Endodermal cell (in vitro differentiated cells): Measurements from ENCODE around the gene GP9. TPM values are rescaled to one million over a fixed set of nuclear protein-coding genes. Genes with fewer than 3 reads are reported as not detected.

Experiments
- DNase-seq: peaks from one replicate; pipeline ENCODE4 v3.0.0-alpha.2; 2017
- H3K27ac ChIP-seq: 2 replicates; pipeline ENCODE4 v1.5.1; 2013; ENCODE audit warnings: mild to moderate bottlenecking, low read depth, low read length, moderate library complexity
- H3K27me3 ChIP-seq: 2 replicates; pipeline ENCODE4 v1.6.1; 2013; ENCODE audit warnings: mild to moderate bottlenecking, low read length, moderate library complexity; ENCODE audit not compliant: insufficient read depth, control insufficient read depth, poor library complexity, severe bottlenecking
- H3K36me3 ChIP-seq: 2 replicates; pipeline ENCODE4 v1.7.0; 2013; ENCODE audit warnings: mild to moderate bottlenecking, low read length, moderate library complexity; ENCODE audit not compliant: control insufficient read depth, insufficient read depth
- H3K4me1 ChIP-seq: one replicate; pipeline ENCODE4 v1.7.0; 2013; ENCODE audit warnings: low read length; ENCODE audit not compliant: control insufficient read depth, insufficient read depth
- H3K4me3 ChIP-seq: 2 replicates; pipeline ENCODE4 v1.5.1; 2013; ENCODE audit warnings: mild to moderate bottlenecking, low read length, moderate library complexity
- H3K9ac ChIP-seq: 2 replicates; pipeline ENCODE4 v1.6.1; 2013; ENCODE audit warnings: mild to moderate bottlenecking, low read length, moderate library complexity; ENCODE audit not compliant: poor library complexity, severe bottlenecking; ENCODE audit errors: extremely low read depth
- H3K9me3 ChIP-seq: 2 replicates; pipeline ENCODE4 v1.6.1; 2013; ENCODE audit warnings: mild to moderate bottlenecking, low read length, moderate library complexity; ENCODE audit not compliant: control insufficient read depth
- H3K27ac Mint-ChIP-seq: 2 replicates; pipeline ENCODE4 v1.8.0; 2020; ENCODE audit warnings: mixed read lengths
- H3K27me3 Mint-ChIP-seq: 2 replicates; pipeline ENCODE4 v1.8.0; 2021; ENCODE audit warnings: mild to moderate bottlenecking, mixed read lengths; ENCODE audit not compliant: insufficient read depth
- H3K36me3 Mint-ChIP-seq: 2 replicates; pipeline ENCODE4 v1.8.0; 2020; ENCODE audit warnings: low read depth, mixed read lengths
- H3K4me1 Mint-ChIP-seq: 2 replicates; pipeline ENCODE4 v1.8.0; 2020; ENCODE audit warnings: mixed read lengths
- H3K4me3 Mint-ChIP-seq: 2 replicates; pipeline ENCODE4 v1.8.0; 2020; ENCODE audit warnings: mild to moderate bottlenecking, moderate library complexity, mixed read lengths
- H3K9me3 Mint-ChIP-seq: 2 replicates; pipeline ENCODE4 v1.8.0; 2020; ENCODE audit warnings: mild to moderate bottlenecking, mixed read lengths
- CTCF ChIP-seq: fragments of 200-600 bp; sonication (generic); conservative IDR thresholded peaks from 2 replicates; pipeline ENCODE4 v1.5.0; 2021; ENCODE audit warnings: antibody characterized with exemption, mild to moderate bottlenecking
- WGBS, 2 experiments: methylation state at CpG; one replicate each; pipeline versions ENCODE4 v1.1.5 to v1.1.7; 2013; ENCODE audit warnings: missing lambda C conversion rate in 2 of 2, mixed read lengths in 1 of 2; ENCODE audit not compliant: insufficient coverage in 1 of 2, insufficient read length in 1 of 2; 5-methylcytosine and 5-hydroxymethylcytosine counted together
- total RNA-seq, 2 donors: library from RNA; stranded (reverse); fragmentation: NEBNext Ultra II Directional in 1 of 2; extraction: Animal tissue kit (Norgen Biotek cat#: 25700) in 1 of 2; gene quantifications; 2 replicates in 1 of 2; 3 replicates in 1 of 2; pipeline ENCODE4 v1.2.1, GENCODE V29; 2021

The GP9 gene
- total RNA-seq, 2 donors from 2014 or later = not detected

- H3K4me1 Mint-ChIP-seq = no peaks in the 10 kb centered on the region
- no peaks in the 10 kb centered on the region for H3K36me3 Mint-ChIP-seq
- no peak for TF ChIP-seq CTCF
- Histone ChIP-seq H3K4me3 (no peak overlapping the region), H3K27me3 (no peaks in the 10 kb centered on the region), H3K9ac (no peak overlapping the region), H3K36me3 (no peaks in the 10 kb centered on the region), H3K9me3 (no peaks in the 10 kb centered on the region), H3K27ac (no peak overlapping the region), H3K4me1 (no peaks in the 10 kb centered on the region)
- H3K27ac Mint-ChIP-seq = no peak overlapping the region
- no peak for DNase-seq
- peaks cover 12% of the 10 kb centered on the region for H3K27me3 Mint-ChIP-seq
- 91 to 98% methylated on average over 6 to 8 of the region's 8 CpGs for WGBS, 2 experiments
- H3K9me3 Mint-ChIP-seq = peaks cover 7% of the 10 kb centered on the region
- H3K4me3 Mint-ChIP-seq = no peak overlapping the region
These were observed 9.7 kb downstream of the GP9 start for GRCh38 chr3:129070086-129070885.

- WGBS, 2 experiments = 87 to 95% methylated on average over 7 of the region's 7 CpGs
- Histone ChIP-seq H3K4me3 (no peak overlapping the region), H3K27me3 (no peaks in the 10 kb centered on the region), H3K36me3 (no peaks in the 10 kb centered on the region), H3K27ac (no peak overlapping the region), H3K4me1 (no peaks in the 10 kb centered on the region), H3K9ac (no peak overlapping the region), H3K9me3 (no peaks in the 10 kb centered on the region)
- H3K9me3 Mint-ChIP-seq = peaks cover 2% of the 10 kb centered on the region
- no peak for TF ChIP-seq CTCF
- DNase-seq = no peak
- H3K27me3 Mint-ChIP-seq = peaks cover 10% of the 10 kb centered on the region
- no peaks in the 10 kb centered on the region for H3K36me3 Mint-ChIP-seq
- no peak overlapping the region for H3K4me3 Mint-ChIP-seq
- H3K27ac Mint-ChIP-seq = no peak overlapping the region
- H3K4me1 Mint-ChIP-seq = no peaks in the 10 kb centered on the region
These were observed 16.6 kb downstream of the GP9 start for GRCh38 chr3:129077222-129077621.

GRCh38 chr3:129078510-129078909 is 17.9 kb downstream of the GP9 start:
- 84 to 100% methylated on average over 5 to 8 of the region's 8 CpGs for WGBS, 2 experiments
- Histone ChIP-seq H3K9ac (no peak overlapping the region), H3K27ac (no peak overlapping the region), H3K4me3 (no peak overlapping the region), H3K36me3 (no peaks in the 10 kb centered on the region), H3K27me3 (no peaks in the 10 kb centered on the region), H3K9me3 (no peaks in the 10 kb centered on the region), H3K4me1 (no peaks in the 10 kb centered on the region)
- no peaks in the 10 kb centered on the region for H3K36me3 Mint-ChIP-seq
- no peak overlapping the region for H3K27ac Mint-ChIP-seq
- peaks cover 2% of the 10 kb centered on the region for H3K9me3 Mint-ChIP-seq
- TF ChIP-seq CTCF = no peak
- DNase-seq = no peak
- no peaks in the 10 kb centered on the region for H3K4me1 Mint-ChIP-seq
- H3K27me3 Mint-ChIP-seq = peaks cover 10% of the 10 kb centered on the region
- no peak overlapping the region for H3K4me3 Mint-ChIP-seq
